K562 (cell line): Measurements from ENCODE around the gene DNAH17. TPM values are rescaled to one million over a fixed set of nuclear protein-coding genes. Genes with fewer than 3 reads are reported as not detected.

Experiments used
- ATAC-seq: fragments of 200-7000 bp; cut with Tn5 transposase; 3 replicates; pipeline ENCODE4 v1.9.1; 2020; ENCODE audit warnings: moderate library complexity
- BruUV-seq: library from RNA; stranded (reverse); fragments of 400-500 nt; replicated peaks from 2 replicates; lab custom pipeline; 2021; lab: Mats Ljungman, UMichigan
- CTCF ChIA-PET: fragments of 300-600 bp; formaldehyde crosslinking; extraction: SDS; loops from one replicate; lab custom pipeline; 2021; ENCODE audit warnings: low intra/inter-chr PET ratio; lab: Yijun Ruan, JAX
- POLR2A ChIA-PET: fragments of 300-600, 350-650 bp; sonication (Branson Sonifier 250); formaldehyde crosslinking; extraction: SDS; loops from one replicate; lab custom pipeline; 2021; ENCODE audit warnings: antibody characterized with exemption, inconsistent platforms; lab: Yijun Ruan, JAX
- DNase-seq, 4 experiments: peaks; one replicate each; pipeline versions ENCODE4 v3.0.0 to v3.0.0-alpha.2; 2011 to 2018; ENCODE audit warnings: low spot score in 3 of 4, mixed read lengths in 3 of 4; ENCODE audit errors: extremely low read depth in 1 of 4
- FAIRE-seq: peaks from 2 replicates; lab custom pipeline; 2011; peaks lifted over from hg19 to GRCh38; lab: Jason Lieb, UNC
- H2AFZ ChIP-seq: 2 replicates; pipeline ENCODE4 v1.6.0; 2011; ENCODE audit warnings: low read depth, low read length, control low read depth, inconsistent platforms
- H3K27ac ChIP-seq: fragments of 200-600 bp; 3 replicates; pipeline ENCODE4 v1.8.0; 2011; ENCODE audit warnings: low read depth, mild to moderate bottlenecking, control low read depth, inconsistent platforms, low read length, moderate library complexity, mixed read lengths; ENCODE audit errors: extremely low read depth
- H3K27me3 ChIP-seq, 2 experiments: fragments of 300-600 bp in 1 of 2; 2 replicates in 1 of 2; 3 replicates in 1 of 2; pipeline versions ENCODE4 v1.6.0 to v1.8.0; 2011; ENCODE audit warnings: inconsistent platforms in 2 of 2, low read length in 2 of 2, mild to moderate bottlenecking in 1 of 2, mixed read lengths in 1 of 2, moderate library complexity in 1 of 2; ENCODE audit not compliant: control insufficient read depth in 2 of 2, insufficient read depth in 2 of 2
- H3K36me3 ChIP-seq: fragments of 300-600 bp; 3 replicates; pipeline ENCODE4 v1.8.0; 2011; ENCODE audit warnings: mild to moderate bottlenecking, low read length, inconsistent platforms; ENCODE audit not compliant: control insufficient read depth, insufficient read depth
- H3K4me1 ChIP-seq, 2 experiments: fragments of 200-600 bp in 1 of 2; replicated peaks in 1 of 2; 2 replicates in 1 of 2; 3 replicates in 1 of 2; pipeline versions ENCODE4 v1.5.1 to v1.8.0; 2011; ENCODE audit warnings: inconsistent platforms in 2 of 2, low read length in 2 of 2, mild to moderate bottlenecking in 1 of 2, mixed read lengths in 1 of 2, moderate library complexity in 1 of 2; ENCODE audit not compliant: control insufficient read depth in 2 of 2, insufficient read depth in 2 of 2
- H3K4me2 ChIP-seq: 2 replicates; pipeline ENCODE4 v1.6.1; 2011; ENCODE audit warnings: low read length, control low read depth, inconsistent platforms, mixed read lengths; ENCODE audit not compliant: insufficient read depth
- H3K4me3 ChIP-seq: fragments of 200-600 bp; sonication (generic), shearing (Covaris generic); 2 replicates; pipeline ENCODE4 v1.5.1; 2016; ENCODE audit warnings: control low read depth, inconsistent platforms
- H3K79me2 ChIP-seq: fragments of 200-600 bp; 3 replicates; pipeline ENCODE4 v1.8.0; 2011; ENCODE audit warnings: low read length, inconsistent platforms; ENCODE audit not compliant: control insufficient read depth, insufficient read depth
- H3K9ac ChIP-seq, 2 experiments: 2 replicates each; pipeline versions ENCODE4 v1.6.0 to v1.6.1; 2011; ENCODE audit warnings: low read depth in 2 of 2, low read length in 2 of 2, control low read depth in 1 of 2, inconsistent platforms in 1 of 2, mild to moderate bottlenecking in 1 of 2, mixed read lengths in 1 of 2; ENCODE audit not compliant: insufficient read depth in 1 of 2
- H3K9me1 ChIP-seq: one replicate; pipeline ENCODE4 v1.6.0; 2011; ENCODE audit warnings: inconsistent platforms, mild to moderate bottlenecking, low read length, moderate library complexity; ENCODE audit not compliant: control insufficient read depth, insufficient read depth
- H3K9me3 ChIP-seq: replicated peaks from 2 replicates; pipeline ENCODE4 v1.5.1; 2011; ENCODE audit warnings: low read depth, low read length, inconsistent platforms; ENCODE audit not compliant: control insufficient read depth, insufficient read depth
- H4K20me1 ChIP-seq: replicated peaks from 2 replicates; pipeline ENCODE4 v1.6.1; 2011; ENCODE audit warnings: low read length, inconsistent platforms, mixed read lengths; ENCODE audit not compliant: control insufficient read depth, insufficient read depth
- ARID2 ChIP-seq: fragments of 450-650 bp; IDR thresholded peaks from 2 replicates; pipeline ENCODE4 v1.6.1; 2017; ENCODE audit warnings: antibody characterized with exemption, mild to moderate bottlenecking
- ARID3B ChIP-seq: fragments of 250-450 bp; sonication (Bioruptor Pico); IDR thresholded peaks from 2 replicates; pipeline ENCODE4 v1.4.0; 2020; ENCODE audit warnings: borderline replicate concordance
- BCOR ChIP-seq: fragments of 450-650 bp; IDR thresholded peaks from 2 replicates; pipeline ENCODE4 v1.6.1; 2016
- HCFC1 ChIP-seq: IDR thresholded peaks from 2 replicates; pipeline ENCODE4 v1.6.1; 2012; ENCODE audit warnings: low read depth, low read length, improper control_type of control experiment
- MCM3 ChIP-seq: fragments of 450-650 bp; IDR thresholded peaks from 2 replicates; pipeline ENCODE4 v1.6.1; 2016
- NUFIP1 ChIP-seq: fragments of 450-650 bp; IDR thresholded peaks from 2 replicates; pipeline ENCODE4 v1.6.1; 2018; ENCODE audit not compliant: partially characterized antibody
- PHF20 ChIP-seq: fragments of 450-650 bp; IDR thresholded peaks from 2 replicates; pipeline ENCODE4 v1.6.1; 2018; ENCODE audit not compliant: partially characterized antibody
- TAF9B ChIP-seq: fragments of 450-650 bp; IDR thresholded peaks from 2 replicates; pipeline ENCODE4 v1.6.1; 2018; ENCODE audit warnings: mild to moderate bottlenecking; ENCODE audit not compliant: partially characterized antibody
- TSHZ1 ChIP-seq: fragments of 250-450 bp; sonication (Bioruptor Pico); IDR thresholded peaks from 2 replicates; pipeline ENCODE4 v1.4.0; 2020; ENCODE audit warnings: mild to moderate bottlenecking, moderate library complexity
- XRCC3 ChIP-seq: fragments of 450-650 bp; IDR thresholded peaks from 2 replicates; pipeline ENCODE4 v1.6.1; 2017; ENCODE audit warnings: mild to moderate bottlenecking, moderate library complexity
- ZBTB33 ChIP-seq: sonication (generic); formaldehyde crosslinking; IDR thresholded peaks from 2 replicates; pipeline ENCODE4 v1.8.1; 2023; ENCODE audit warnings: mild to moderate bottlenecking, missing genetic modification reagents
- WGBS: fragments of 100-300 bp; shearing (Covaris generic); methylation state at CpG from one replicate; pipeline ENCODE4 v1.1.6; 2016; ENCODE audit warnings: low coverage, mixed read lengths; ENCODE audit not compliant: insufficient coverage; ENCODE audit errors: missing lambda C conversion rate; 5-methylcytosine and 5-hydroxymethylcytosine counted together
- in situ Hi-C: fragments of 300-500 bp; cut with MboI; formaldehyde crosslinking; loops from 4 replicates; pipeline ENCODE4 v1.15.0; 2018; ENCODE audit warnings: inconsistent platforms, mixed read lengths
- intact Hi-C: fragments of 100-400 bp; cut with micrococcal nuclease; formaldehyde crosslinking; loops from 2 replicates; pipeline ENCODE4 v1.14.2; 2022
- polyA plus RNA-seq, 8 experiments: library from polyadenylated mRNA; depleted of rRNA in 4 of 8; stranded (reverse) in 5 of 8; unstranded in 3 of 8; fragments of >200 nt; fragmentation: Nextera tagmentation in 2 of 8; fragmentation: Illumina TruSeq in 1 of 8; extraction: Ambion mirVana in 2 of 8; extraction: Trizol in 1 of 8; gene quantifications; 2 replicates each; pipeline versions ENCODE4 v1.2.1 to v1.2.3, GENCODE V29; 2011 to 2014; ENCODE audit warnings: inconsistent platforms in 1 of 8, missing spikeins in 1 of 8
- total RNA-seq, 7 experiments: library from RNA; depleted of rRNA in 6 of 7; stranded (reverse); fragments of >200 nt in 6 of 7; fragmentation: Illumina TruSeq in 2 of 7; extraction: Trizol in 2 of 7; gene quantifications; 2 replicates each; pipeline versions ENCODE4 v1.2.1 to v1.2.3, GENCODE V29; 2011 to 2021; ENCODE audit warnings: low replicate concordance in 1 of 7

Gene DNAH17
- total and polyA plus RNA-seq, 9 of the 15 experiments (the other 6 are each of a cell fraction or from before 2014, with no cell fraction given) = under 0.01 to 0.06 (median 0.03) TPM; not detected in 5

GRCh38 chr17:78391051-78391431 is 186.2 kb downstream of the DNAH17 start:
- Histone ChIP-seq H3K9me1 (no peaks in the 10 kb centered on the region), H3K27ac (no peak overlapping the region), H4K20me1 (peaks cover 13% of the 10 kb centered on the region), H3K36me3 (peaks cover 52% of the 10 kb centered on the region; the same call in 2 of the 3 replicates), H3K79me2 (peaks cover 64% of the 10 kb centered on the region), H3K4me1 (peaks cover 6% of the 10 kb centered on the region in 2 experiments; a peak in 3 of 5 replicates), H3K27me3 (no peaks in the 10 kb centered on the region), H3K4me3 (no peak overlapping the region), H3K4me2 (no peak overlapping the region), H2AFZ (no peak overlapping the region), H3K9me3 (no peaks in the 10 kb centered on the region), H3K9ac (no peak overlapping the region)
- CTCF ChIA-PET = no interaction called here
- 88% methylated on average over 10 of the region's 11 CpGs for WGBS
- in situ Hi-C loops (no loop called here), intact Hi-C loops (no loop called here)
- DNase-seq (no peak), ATAC-seq (no peak), FAIRE-seq (no peak)
- TF ChIP-seq TSHZ1 (CRISPR knock-in tag) (no peak), ZBTB33 (CRISPR knock-in tag) (no peak), BCOR (no peak), HCFC1 (no peak), TAF9B (no peak), PHF20 (no peak), NUFIP1 (no peak), ARID2 (no peak), ARID3B (no peak), XRCC3 (no peak), MCM3 (no peak)
- POLR2A ChIA-PET = interaction anchor here (0.7 to 0.9 kb wide), 2 partner anchors 8 to 131 kb away, joined by 3 read pairs; no protein-coding TSS in a partner anchor
- no TSS peak for BruUV-seq
